HCT116 (cell line): Measurements from ENCODE around the gene ALPP. TPM values are rescaled to one million over a fixed set of nuclear protein-coding genes. Genes with fewer than 3 reads are reported as not detected.

Experiments
- ATAC-seq: fragments of 200-7000 bp; cut with Tn5 transposase; 2 replicates; pipeline ENCODE4 v1.9.1; 2020; ENCODE audit warnings: mild to moderate bottlenecking, moderate library complexity
- BruUV-seq: library from RNA; stranded (reverse); fragments of 400-500 nt; replicated peaks from 2 replicates; lab custom pipeline; 2021; lab: Mats Ljungman, UMichigan
- CTCF ChIA-PET: fragments of 300-600 bp; sonication (Branson Sonifier 250); formaldehyde crosslinking; loops from one replicate; lab custom pipeline; 2021; ENCODE audit warnings: antibody characterized with exemption; lab: Charles Lee
- POLR2A ChIA-PET: fragments of 300-600, 350-600 bp; sonication (Branson Sonifier 250); formaldehyde crosslinking; loops from one replicate; lab custom pipeline; 2021; ENCODE audit warnings: antibody characterized with exemption; lab: Charles Lee
- RAD21 ChIA-PET, 2 experiments: fragments of 300-600 bp; sonication (Branson Sonifier 250); formaldehyde crosslinking; loops; one replicate each; lab custom pipeline; 2023; ENCODE audit warnings: low total read pairs in 2 of 2; ENCODE audit not compliant: uncharacterized antibody in 2 of 2, unreplicated experiment in 2 of 2, low non-redundant PET in 1 of 2; lab: Charles Lee
- DNase-seq: peaks from one replicate; pipeline ENCODE4 v3.0.0-alpha.2; 2010; ENCODE audit warnings: low read depth, low spot score
- H2AFZ ChIP-seq: fragments of 200-600 bp; shearing (Covaris generic), sonication (generic); 2 replicates; pipeline ENCODE4 v1.6.1; 2017; ENCODE audit warnings: low read depth, mixed run types, mixed read lengths, antibody characterized with exemption, low read length; ENCODE audit not compliant: poor library complexity, severe bottlenecking
- H3K27ac ChIP-seq: 2 replicates; pipeline ENCODE4 v1.5.1; 2012; ENCODE audit warnings: low read depth, low read length
- H3K27me3 ChIP-seq: fragments of 200-600 bp; sonication (generic); 2 replicates; pipeline ENCODE4 v1.6.1; 2016; ENCODE audit warnings: mixed run types, low read length, mixed read lengths; ENCODE audit not compliant: insufficient read depth
- H3K36me3 ChIP-seq, 2 experiments: fragments of 200-500 bp in 1 of 2; fragments of 200-600 bp in 1 of 2; sonication (Bioruptor generic) in 1 of 2; sonication (generic) in 1 of 2; 2 replicates each; pipeline versions ENCODE4 v1.5.1 to v1.6.1; 2014 to 2016; ENCODE audit warnings: low read length in 2 of 2, inconsistent platforms in 1 of 2, mixed read lengths in 1 of 2, mixed run types in 1 of 2; ENCODE audit not compliant: insufficient read depth in 2 of 2, control insufficient read depth in 1 of 2
- H3K4me1 ChIP-seq, 2 experiments: fragments of 200-600 bp in 1 of 2; sonication (generic) in 1 of 2; 2 replicates each; pipeline versions ENCODE4 v1.5.1 to v1.6.1; 2012 to 2017; ENCODE audit warnings: low read length in 2 of 2, inconsistent platforms in 1 of 2, mild to moderate bottlenecking in 1 of 2, mixed read lengths in 1 of 2, mixed run types in 1 of 2, moderate library complexity in 1 of 2; ENCODE audit not compliant: insufficient read depth in 2 of 2, control insufficient read depth in 1 of 2
- H3K4me2 ChIP-seq: fragments of 200-600 bp; sonication (generic); 2 replicates; pipeline ENCODE4 v1.6.1; 2017; ENCODE audit warnings: mixed run types, low read length, mixed read lengths
- H3K4me3 ChIP-seq, 2 experiments: fragments of 200-600 bp in 1 of 2; sonication (generic) in 1 of 2; replicated peaks in 1 of 2; 2 replicates each; pipeline ENCODE4 v1.5.1; 2011 to 2016; ENCODE audit warnings: low read length in 2 of 2, control low read depth in 1 of 2, low read depth in 1 of 2, mild to moderate bottlenecking in 1 of 2, mixed read lengths in 1 of 2, mixed run types in 1 of 2
- H3K79me2 ChIP-seq: fragments of 200-600 bp; sonication (generic); 2 replicates; pipeline ENCODE4 v1.6.1; 2017; ENCODE audit warnings: mild to moderate bottlenecking, mixed run types, low read length, moderate library complexity, mixed read lengths; ENCODE audit not compliant: insufficient read depth
- H3K9ac ChIP-seq: fragments of 200-600 bp; sonication (generic); 2 replicates; pipeline ENCODE4 v1.6.1; 2016; ENCODE audit warnings: low read length, mixed read lengths
- H3K9me2 ChIP-seq: fragments of 200-600 bp; sonication (generic), shearing (Covaris generic); 2 replicates; pipeline ENCODE4 v1.6.1; 2017; ENCODE audit warnings: mixed run types, mild to moderate bottlenecking, moderate library complexity; ENCODE audit not compliant: insufficient read depth
- H3K9me3 ChIP-seq, 2 experiments: fragments of 200-500 bp in 1 of 2; fragments of 200-600 bp in 1 of 2; sonication (Bioruptor generic) in 1 of 2; sonication (generic) in 1 of 2; 2 replicates each; pipeline ENCODE4 v1.6.1; 2014 to 2017; ENCODE audit warnings: low read length in 2 of 2, mixed read lengths in 2 of 2, inconsistent platforms in 1 of 2, low read depth in 1 of 2, mild to moderate bottlenecking in 1 of 2, mixed run types in 1 of 2, moderate library complexity in 1 of 2; ENCODE audit not compliant: control insufficient read depth in 1 of 2, insufficient read depth in 1 of 2
- H4K20me1 ChIP-seq: fragments of 200-600 bp; sonication (generic), shearing (Covaris generic); 2 replicates; pipeline ENCODE4 v1.6.1; 2017; ENCODE audit warnings: mixed run types, mild to moderate bottlenecking, moderate library complexity; ENCODE audit not compliant: insufficient read depth
- ATF3 ChIP-seq: IDR thresholded peaks from 2 replicates; pipeline ENCODE4 v1.6.1; 2012
- CEBPB ChIP-seq: IDR thresholded peaks from 2 replicates; pipeline ENCODE4 v1.6.1; 2012; ENCODE audit warnings: low read depth
- EZH2 ChIP-seq: fragments of 200-600 bp; sonication (generic); IDR thresholded peaks from 2 replicates; pipeline ENCODE4 v1.6.1; 2017; ENCODE audit warnings: antibody characterized with exemption, mixed run types
- EZH2phosphoT487 ChIP-seq: fragments of 200-600 bp; IDR thresholded peaks from 2 replicates; pipeline ENCODE4 v1.6.1; 2018; ENCODE audit warnings: antibody characterized with exemption, borderline replicate concordance
- FOSL1 ChIP-seq: IDR thresholded peaks from 2 replicates; pipeline ENCODE4 v1.6.1; 2012; ENCODE audit warnings: low read depth
- MAX ChIP-seq: IDR thresholded peaks from 2 replicates; pipeline ENCODE4 v1.6.1; 2012
- POLR2A ChIP-seq: IDR thresholded peaks from 2 replicates; pipeline ENCODE4 v1.7.0; 2011; ENCODE audit warnings: borderline replicate concordance; ENCODE audit not compliant: insufficient read depth, insufficient read length; ENCODE audit errors: extremely low read depth
- RAD21 ChIP-seq: IDR thresholded peaks from 2 replicates; pipeline ENCODE4 v1.6.1; 2012; ENCODE audit warnings: low read depth, mild to moderate bottlenecking
- SP1 ChIP-seq: IDR thresholded peaks from 2 replicates; pipeline ENCODE4 v1.6.1; 2012; ENCODE audit warnings: low read depth
- SRF ChIP-seq: IDR thresholded peaks from 2 replicates; pipeline ENCODE4 v1.6.1; 2012; ENCODE audit warnings: low read depth
- ZBTB33 ChIP-seq: IDR thresholded peaks from 2 replicates; pipeline ENCODE4 v1.6.1; 2011; ENCODE audit warnings: mild to moderate bottlenecking, low read length, moderate library complexity; ENCODE audit not compliant: insufficient replicate concordance; ENCODE audit errors: extremely low read depth
- ZFX ChIP-seq: fragments of 450-650 bp; IDR thresholded peaks from 2 replicates; pipeline ENCODE4 v1.6.1; 2017
- ZNF274 ChIP-seq: fragments of 200-500 bp; sonication (Bioruptor generic); IDR thresholded peaks from 2 replicates; pipeline ENCODE4 v1.6.1; 2014; ENCODE audit warnings: mild to moderate bottlenecking, low read depth, low read length, inconsistent platforms
- intact Hi-C: fragments of 100-400 bp; cut with micrococcal nuclease; formaldehyde crosslinking; loops from 2 replicates; pipeline ENCODE4 v1.10.0; 2022
- total RNA-seq: library from RNA; stranded (reverse); gene quantifications from one replicate; pipeline ENCODE4 v1.2.1, GENCODE V29; 2021; ENCODE audit not compliant: unreplicated experiment

The ALPP gene
- total RNA-seq, 1 experiment from 2014 or later: 0.34 TPM

GRCh38 chr2:232418466-232419244 is 40.1 kb downstream of the ALPP start (continued):
- TF ChIP-seq MAX: no peak
- no peak for TF ChIP-seq ATF3
- no peak for TF ChIP-seq SP1
- TF ChIP-seq, all 23 proteins: peak for 0

- intact Hi-C loops: no loop called here
- no peaks in the 10 kb centered on the region for H3K9me2 ChIP-seq
- ChIA-PET POLR2A (no interaction called here), CTCF (no interaction called here), RAD21 (no interaction called here)
- H3K27me3 ChIP-seq: no peaks in the 10 kb centered on the region
- H4K20me1 ChIP-seq: no peaks in the 10 kb centered on the region
- ATAC-seq (no peak), DNase-seq (no peak)
- no TSS peak for BruUV-seq
- H3K4me2 ChIP-seq: no peak overlapping the region
- H3K9me3 ChIP-seq: no peaks in the 10 kb centered on the region
- no peaks in the 10 kb centered on the region for H3K36me3 ChIP-seq
- no peak overlapping the region for H3K9ac ChIP-seq
- H3K4me3 ChIP-seq: no peak overlapping the region
- TF ChIP-seq CEBPB (no peak), FOSL1 (no peak), ZFX (no peak), ZNF274 (no peak), EZH2 (no peak), RAD21 (no peak), SRF (no peak), EZH2phosphoT487 (no peak), POLR2A (no peak), SP1 (no peak), ZBTB33 (no peak)
- no peak overlapping the region for H2AFZ ChIP-seq
- peaks cover 5 to 27% of the 10 kb centered on the region in 2 experiments; a peak in 3 of 4 replicates for H3K4me1 ChIP-seq
- H3K79me2 ChIP-seq: no peaks in the 10 kb centered on the region
- H3K27ac ChIP-seq: no peak overlapping the region
Measured at GRCh38 chr2:232419245-232420072, 40.9 kb downstream of the ALPP start.
